ENCODE measurements around the gene FLOT2.
"Not testable (repeated sequence)": the region's sequence is repeated elsewhere in the genome, so short reads cannot be mapped to it uniquely, and the experiment has no call there.

Gene FLOT2

DNA sequence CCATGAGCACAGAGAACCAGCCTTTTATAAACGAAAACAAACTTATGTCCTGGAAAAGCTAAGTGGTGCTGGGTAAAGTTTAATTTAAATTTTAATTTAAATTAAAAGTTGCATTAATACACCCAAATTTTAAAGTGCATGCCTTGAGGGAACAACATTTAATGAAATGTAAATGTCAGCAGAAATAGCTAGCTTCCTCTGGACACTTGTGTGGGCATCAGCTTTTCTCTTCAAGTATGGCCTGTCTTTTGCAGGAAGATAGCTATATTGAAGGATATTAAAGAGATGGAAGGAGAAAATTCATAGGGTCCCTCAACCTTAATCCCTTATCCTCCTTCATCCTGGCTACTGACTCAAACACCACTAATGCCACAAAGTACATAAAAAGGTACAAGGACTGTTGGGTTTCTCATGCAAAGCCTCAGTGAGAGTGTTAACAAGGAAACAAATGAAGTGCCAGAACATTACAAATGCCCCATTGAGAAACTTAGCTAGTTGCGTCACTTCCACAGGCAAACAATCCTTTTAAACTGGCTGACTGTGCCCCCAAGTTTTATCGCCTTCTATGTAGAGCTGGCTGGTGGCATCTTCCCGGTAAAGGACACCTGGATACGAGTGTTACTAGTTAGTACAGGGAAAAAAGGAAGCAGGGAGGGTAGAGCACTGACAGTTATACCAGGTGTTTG, 39.7 kb upstream of the FLOT2 start:
- H3K36me3 ChIP-seq (ENCODE audit: control insufficient read depth, insufficient read depth, low read length) = no peaks in the 10 kb centered on the region
- 76 to 88% methylated on average over 5 of the region's 5 CpGs for WGBS, 2 experiments
- peaks cover 54% of the 10 kb centered on the region for H3K4me1 ChIP-seq (ENCODE audit: control insufficient read depth, insufficient read depth, low read length)

DNA sequence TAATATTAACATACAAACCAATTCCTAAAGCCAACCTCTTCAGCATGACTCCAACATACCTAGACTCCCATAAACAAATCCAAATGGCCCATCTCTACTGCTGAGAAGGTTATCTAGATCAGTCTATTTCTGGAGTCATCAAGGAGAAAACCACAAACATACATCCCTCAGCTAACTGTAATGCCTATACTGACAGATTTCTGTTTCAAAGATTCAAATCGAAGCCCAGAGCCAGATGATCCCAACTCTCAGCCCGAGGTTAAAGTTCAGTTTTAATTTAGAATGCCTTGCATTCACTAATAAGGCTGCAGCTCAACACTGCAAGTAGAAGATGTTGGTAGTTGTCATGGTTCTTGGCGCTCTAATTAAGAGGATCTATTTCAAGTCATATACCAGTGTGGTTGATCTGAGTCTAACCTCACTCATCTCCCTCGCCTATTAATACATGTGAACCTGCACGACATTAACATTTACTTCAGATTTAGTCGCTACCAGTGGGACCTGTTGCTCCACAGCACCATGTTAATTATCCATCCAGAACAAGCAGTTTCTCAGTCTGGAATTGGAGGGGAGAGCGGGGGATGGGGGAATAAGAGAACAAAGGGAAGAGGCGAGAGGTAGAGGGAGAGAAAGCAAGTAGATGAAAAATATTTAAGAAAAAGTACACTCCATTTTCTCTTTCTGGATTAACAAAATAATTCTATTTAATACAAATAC, 38.4 kb upstream of the FLOT2 start:
- Histone ChIP-seq H3K36me3 (ENCODE audit: control insufficient read depth, insufficient read depth, low read length) (no peaks in the 10 kb centered on the region), H3K27me3 (ENCODE audit: control insufficient read depth, insufficient read depth, low read length, poor library complexity, severe bottlenecking) (no peaks in the 10 kb centered on the region), H3K4me3 (ENCODE audit: insufficient read depth, low read depth, low read length) (no peak overlapping the region), H3K27ac (ENCODE audit: insufficient read depth, low read depth, low read length, poor library complexity, severe bottlenecking) (no peak overlapping the region), H3K9me3 (ENCODE audit: control insufficient read depth, low read length) (no peaks in the 10 kb centered on the region), H3K4me1 (ENCODE audit: control insufficient read depth, insufficient read depth, low read length) (peaks cover 46% of the 10 kb centered on the region)
- WGBS, 2 experiments = 87 to 93% methylated on average over 7 to 8 of the region's 8 CpGs

More for the DNA sequence above, 39.7 kb upstream of the FLOT2 start:
- no peaks in the 10 kb centered on the region for H3K27me3 ChIP-seq (ENCODE audit: control insufficient read depth, insufficient read depth, low read length, poor library complexity, severe bottlenecking)
- H3K4me3 ChIP-seq (ENCODE audit: insufficient read depth, low read depth, low read length) = no peak overlapping the region
- peak overlapping the region; percentile 50 for H3K27ac ChIP-seq (ENCODE audit: insufficient read depth, low read depth, low read length, poor library complexity, severe bottlenecking)
- H3K9me3 ChIP-seq (ENCODE audit: control insufficient read depth, low read length) = no peaks in the 10 kb centered on the region

DNA sequence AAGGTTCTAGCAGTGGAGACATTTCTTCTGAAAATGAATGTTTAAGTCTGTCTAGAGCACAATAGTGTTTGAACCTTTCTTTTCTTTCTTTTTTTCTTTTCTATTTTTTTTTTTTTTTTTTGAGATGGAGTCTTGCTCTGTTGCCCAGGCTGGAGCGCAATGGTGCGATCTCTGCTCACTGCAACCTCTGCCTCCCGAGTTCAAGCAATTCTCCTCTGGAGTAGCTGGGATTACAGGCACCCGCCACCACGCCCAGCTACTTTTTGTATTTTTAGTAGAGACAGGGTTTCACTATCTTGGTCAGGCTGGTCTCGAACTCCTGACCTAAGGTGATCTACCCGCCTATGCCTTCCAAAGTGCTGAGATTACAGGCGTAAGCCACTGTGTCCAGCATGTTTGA, 37.0 kb upstream of the FLOT2 start:
- H3K27ac ChIP-seq (ENCODE audit: insufficient read depth, low read depth, low read length, poor library complexity, severe bottlenecking); H3K36me3 ChIP-seq (ENCODE audit: control insufficient read depth, insufficient read depth, low read length); H3K4me3 ChIP-seq (ENCODE audit: insufficient read depth, low read depth, low read length); H3K27me3 ChIP-seq (ENCODE audit: control insufficient read depth, insufficient read depth, low read length, poor library complexity, severe bottlenecking); H3K9me3 ChIP-seq (ENCODE audit: control insufficient read depth, low read length): not testable (repeated sequence)
- 93 to 95% methylated on average over 8 of the region's 8 CpGs for WGBS, 2 experiments
- H3K4me1 ChIP-seq (ENCODE audit: control insufficient read depth, insufficient read depth, low read length) = peaks cover 32% of the 10 kb centered on the region

DNA sequence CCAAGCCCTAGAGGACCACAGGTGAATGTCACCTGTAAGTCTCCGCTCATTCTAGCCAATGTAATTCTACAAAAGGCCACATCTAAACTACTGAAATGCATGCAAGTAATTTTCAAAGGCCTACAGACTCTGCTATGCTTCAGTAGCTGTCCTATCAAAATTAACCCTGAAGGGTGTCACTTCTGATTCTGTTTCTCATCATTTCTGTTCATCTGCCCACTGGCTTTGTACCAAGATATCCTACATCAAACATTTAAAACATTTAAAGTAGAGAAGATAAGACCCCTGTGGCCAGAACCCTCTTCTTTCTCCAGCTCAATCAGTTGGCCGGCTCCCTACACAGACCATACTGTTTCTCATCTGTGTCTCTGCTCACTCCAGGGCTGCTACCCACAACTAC, 32.3 kb upstream of the FLOT2 start:
- no peaks in the 10 kb centered on the region for H3K9me3 ChIP-seq (ENCODE audit: control insufficient read depth, low read length)
- no peaks in the 10 kb centered on the region for H3K4me1 ChIP-seq (ENCODE audit: control insufficient read depth, insufficient read depth, low read length)
- WGBS, 2 experiments = 95 to 96% methylated on average over 2 of the region's 2 CpGs
- peaks cover 5% of the 10 kb centered on the region for H3K36me3 ChIP-seq (ENCODE audit: control insufficient read depth, insufficient read depth, low read length)
- H3K27me3 ChIP-seq (ENCODE audit: control insufficient read depth, insufficient read depth, low read length, poor library complexity, severe bottlenecking) = no peaks in the 10 kb centered on the region
- H3K27ac ChIP-seq (ENCODE audit: insufficient read depth, low read depth, low read length, poor library complexity, severe bottlenecking) = no peak overlapping the region
- no peak overlapping the region for H3K4me3 ChIP-seq (ENCODE audit: insufficient read depth, low read depth, low read length)

DNA sequence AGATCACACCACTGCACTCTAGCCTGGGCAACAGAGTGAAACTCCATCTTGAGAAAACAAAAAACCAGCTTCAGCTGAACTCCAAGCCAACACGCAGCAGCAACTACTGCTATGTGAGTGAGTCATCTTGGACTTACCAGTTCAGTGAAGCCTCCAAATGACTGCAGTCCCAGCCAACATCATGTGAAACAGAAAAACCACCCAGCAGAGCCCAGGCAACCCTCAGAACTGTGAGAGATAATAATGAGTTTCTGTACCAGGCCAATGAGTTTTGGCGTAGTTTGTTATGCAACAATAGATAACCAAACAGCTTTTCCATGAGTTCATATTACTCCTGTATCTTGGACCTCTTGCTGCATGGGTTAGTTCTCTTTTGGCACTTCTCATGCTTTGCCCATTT, 30.5 kb upstream of the FLOT2 start:
- no peaks in the 10 kb centered on the region for H3K27me3 ChIP-seq (ENCODE audit: control insufficient read depth, insufficient read depth, low read length, poor library complexity, severe bottlenecking)
- no peak overlapping the region for H3K4me3 ChIP-seq (ENCODE audit: insufficient read depth, low read depth, low read length)
- no peaks in the 10 kb centered on the region for H3K4me1 ChIP-seq (ENCODE audit: control insufficient read depth, insufficient read depth, low read length)
- H3K9me3 ChIP-seq (ENCODE audit: control insufficient read depth, low read length) = no peaks in the 10 kb centered on the region
- WGBS, 2 experiments = 94 to 99% methylated on average over 2 of the region's 2 CpGs
- H3K27ac ChIP-seq (ENCODE audit: insufficient read depth, low read depth, low read length, poor library complexity, severe bottlenecking) = no peak overlapping the region
- peaks cover 13% of the 10 kb centered on the region for H3K36me3 ChIP-seq (ENCODE audit: control insufficient read depth, insufficient read depth, low read length)

DNA sequence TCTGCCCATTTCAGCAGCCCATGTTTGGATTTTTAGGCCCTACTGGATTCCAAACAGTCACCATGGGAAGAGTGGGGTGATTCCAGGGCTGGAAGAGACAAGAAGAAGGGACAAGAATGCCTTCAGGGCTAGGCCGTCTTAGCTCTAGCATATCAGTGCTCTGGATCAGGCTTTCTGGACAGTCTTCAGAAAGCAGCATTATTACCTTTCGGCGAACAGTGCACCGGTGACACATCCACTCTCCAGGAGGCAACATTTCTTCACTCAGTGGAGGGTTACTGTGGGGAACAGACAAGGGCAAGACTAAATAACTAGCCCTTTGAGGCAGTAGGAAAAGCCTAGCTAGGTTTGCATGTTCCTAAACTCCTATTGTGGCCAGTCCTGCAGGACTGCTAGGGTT, 29.3 kb upstream of the FLOT2 start:
- Histone ChIP-seq H3K36me3 (ENCODE audit: control insufficient read depth, insufficient read depth, low read length) (peaks cover 22% of the 10 kb centered on the region), H3K4me3 (ENCODE audit: insufficient read depth, low read depth, low read length) (no peak overlapping the region), H3K9me3 (ENCODE audit: control insufficient read depth, low read length) (no peaks in the 10 kb centered on the region), H3K4me1 (ENCODE audit: control insufficient read depth, insufficient read depth, low read length) (no peaks in the 10 kb centered on the region), H3K27me3 (ENCODE audit: control insufficient read depth, insufficient read depth, low read length, poor library complexity, severe bottlenecking) (no peaks in the 10 kb centered on the region), H3K27ac (ENCODE audit: insufficient read depth, low read depth, low read length, poor library complexity, severe bottlenecking) (no peak overlapping the region)
- 93 to 96% methylated on average over 4 of the region's 4 CpGs for WGBS, 2 experiments

DNA sequence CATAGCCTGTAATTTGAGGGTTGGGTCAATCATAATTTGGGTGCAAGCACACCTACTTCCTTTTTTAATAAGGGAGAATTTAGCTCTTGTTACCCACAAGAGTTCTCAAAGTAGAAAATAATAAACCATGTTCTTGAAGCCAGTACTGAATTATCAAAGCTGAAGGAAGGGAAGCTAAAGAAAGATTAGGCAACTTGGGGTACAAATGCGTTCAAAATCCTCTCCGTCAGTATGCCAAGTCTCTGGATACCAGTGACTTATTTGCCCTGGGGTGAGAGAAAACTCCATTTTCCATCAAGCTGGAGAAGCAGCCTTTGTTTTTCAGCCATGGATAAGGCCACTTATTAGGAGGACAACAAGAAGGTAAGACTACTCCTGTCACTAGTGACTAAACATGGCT, 28.8 kb upstream of the FLOT2 start:
- Histone ChIP-seq H3K27ac (ENCODE audit: insufficient read depth, low read depth, low read length, poor library complexity, severe bottlenecking) (no peak overlapping the region), H3K9me3 (ENCODE audit: control insufficient read depth, low read length) (no peaks in the 10 kb centered on the region), H3K4me3 (ENCODE audit: insufficient read depth, low read depth, low read length) (no peak overlapping the region), H3K4me1 (ENCODE audit: control insufficient read depth, insufficient read depth, low read length) (no peaks in the 10 kb centered on the region), H3K36me3 (ENCODE audit: control insufficient read depth, insufficient read depth, low read length) (peaks cover 26% of the 10 kb centered on the region), H3K27me3 (ENCODE audit: control insufficient read depth, insufficient read depth, low read length, poor library complexity, severe bottlenecking) (no peaks in the 10 kb centered on the region)
- 94 to 98% methylated on average over 2 of the region's 2 CpGs for WGBS, 2 experiments

DNA sequence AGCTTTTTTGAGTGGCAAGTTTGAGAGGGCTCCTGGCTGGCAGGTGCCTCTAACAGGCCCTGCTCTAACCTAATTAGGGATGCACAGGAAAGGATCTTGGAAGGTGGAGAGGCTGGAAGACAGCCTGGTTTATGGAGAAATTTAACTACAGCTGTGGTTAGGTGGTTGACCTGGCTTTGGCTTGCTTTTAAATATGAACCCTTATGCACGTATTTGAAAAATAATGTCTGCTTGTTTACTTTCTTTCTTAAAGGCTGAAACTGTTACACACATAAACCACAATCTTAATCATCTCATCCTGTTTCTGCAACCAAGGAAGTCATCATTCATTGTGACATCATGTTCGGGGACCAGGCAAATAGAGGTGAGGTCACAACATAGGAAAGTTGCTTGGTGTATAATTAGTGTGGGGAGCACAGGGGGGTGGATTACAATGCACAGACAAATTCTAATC, 28.4 kb upstream of the FLOT2 start:
- Histone ChIP-seq H3K36me3 (ENCODE audit: control insufficient read depth, insufficient read depth, low read length) (peaks cover 30% of the 10 kb centered on the region), H3K27ac (ENCODE audit: insufficient read depth, low read depth, low read length, poor library complexity, severe bottlenecking) (no peak overlapping the region)
- 92 to 96% methylated on average over 2 of the region's 2 CpGs for WGBS, 2 experiments

DNA sequence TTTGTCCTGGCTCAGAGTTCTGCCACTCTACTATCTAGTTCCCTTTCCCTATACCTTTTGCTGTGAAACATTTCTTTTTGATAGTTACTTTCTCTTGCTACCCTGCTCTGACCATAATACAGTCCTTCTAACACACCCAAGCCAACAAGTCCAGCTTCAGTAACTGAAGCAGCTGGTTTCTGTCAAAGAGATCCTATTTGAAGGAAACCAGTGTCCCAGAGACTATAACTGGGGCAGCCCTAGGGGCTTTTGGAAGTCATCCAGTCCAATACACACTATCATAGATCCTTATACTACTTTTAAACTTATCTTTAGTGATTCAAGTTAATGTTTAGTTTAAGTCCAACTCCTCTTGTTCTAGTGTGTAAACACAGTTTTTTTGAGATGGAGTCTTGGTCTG, 22.7 kb upstream of the FLOT2 start:
- peaks cover 75% of the 10 kb centered on the region for H3K36me3 ChIP-seq (ENCODE audit: control insufficient read depth, insufficient read depth, low read length)
- H3K27ac ChIP-seq (ENCODE audit: insufficient read depth, low read depth, low read length, poor library complexity, severe bottlenecking) = no peak overlapping the region
- H3K9me3 ChIP-seq (ENCODE audit: control insufficient read depth, low read length) = no peaks in the 10 kb centered on the region
- no peaks in the 10 kb centered on the region for H3K27me3 ChIP-seq (ENCODE audit: control insufficient read depth, insufficient read depth, low read length, poor library complexity, severe bottlenecking)
- no peak overlapping the region for H3K4me3 ChIP-seq (ENCODE audit: insufficient read depth, low read depth, low read length)
- no peaks in the 10 kb centered on the region for H3K4me1 ChIP-seq (ENCODE audit: control insufficient read depth, insufficient read depth, low read length)

More for the DNA sequence above, 28.4 kb upstream of the FLOT2 start:
- H3K27me3 ChIP-seq (ENCODE audit: control insufficient read depth, insufficient read depth, low read length, poor library complexity, severe bottlenecking) = no peaks in the 10 kb centered on the region
- H3K4me1 ChIP-seq (ENCODE audit: control insufficient read depth, insufficient read depth, low read length) = no peaks in the 10 kb centered on the region
- H3K9me3 ChIP-seq (ENCODE audit: control insufficient read depth, low read length) = no peaks in the 10 kb centered on the region
- no peak overlapping the region for H3K4me3 ChIP-seq (ENCODE audit: insufficient read depth, low read depth, low read length)

DNA sequence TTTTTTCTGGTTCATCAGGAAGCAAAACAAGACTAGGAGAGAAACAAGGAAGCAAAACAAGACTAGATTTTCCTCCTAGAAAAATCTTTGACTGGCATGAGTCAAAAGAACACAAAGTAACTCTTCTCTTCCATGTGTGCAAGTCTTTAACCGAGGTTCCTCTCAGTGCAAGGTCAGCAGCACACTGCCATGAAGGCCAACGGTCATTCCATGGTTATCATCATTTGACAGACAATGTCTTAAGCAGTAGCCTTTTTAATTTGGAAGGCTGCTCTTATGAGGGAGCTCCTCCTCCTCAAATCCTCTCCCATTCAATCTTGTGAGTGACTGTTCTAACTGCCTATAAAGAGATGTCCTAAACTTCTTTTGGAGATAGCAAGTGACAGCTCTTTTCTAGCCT, 20.8 kb upstream of the FLOT2 start:
- H3K36me3 ChIP-seq (ENCODE audit: control insufficient read depth, insufficient read depth, low read length) = peaks cover 75% of the 10 kb centered on the region
- H3K4me3 ChIP-seq (ENCODE audit: insufficient read depth, low read depth, low read length) = no peak overlapping the region
- no peaks in the 10 kb centered on the region for H3K9me3 ChIP-seq (ENCODE audit: control insufficient read depth, low read length)
- 91 to 95% methylated on average over 2 of the region's 2 CpGs for WGBS, 2 experiments
- no peaks in the 10 kb centered on the region for H3K27me3 ChIP-seq (ENCODE audit: control insufficient read depth, insufficient read depth, low read length, poor library complexity, severe bottlenecking)
- no peak overlapping the region for H3K27ac ChIP-seq (ENCODE audit: insufficient read depth, low read depth, low read length, poor library complexity, severe bottlenecking)
- no peaks in the 10 kb centered on the region for H3K4me1 ChIP-seq (ENCODE audit: control insufficient read depth, insufficient read depth, low read length)
